Measurements from ENCODE around the gene SLC35G6.
"Not testable (repeated sequence)": the region's sequence is repeated elsewhere in the genome, so short reads cannot be mapped to it uniquely, and the experiment has no call there.

The SLC35G6 gene

GRCh38 chr17:7460850-7461660 is 20.2 kb upstream of the SLC35G6 start:
- no peak for DNase-seq

GRCh38 chr17:7462474-7463371 is 18.5 kb upstream of the SLC35G6 start:
- no peak for DNase-seq

GRCh38 chr17:7463372-7463846 is 17.8 kb upstream of the SLC35G6 start:
- no peak for DNase-seq

- DNase-seq = no peak
Measured at GRCh38 chr17:7464081-7464480, 17.2 kb upstream of the SLC35G6 start.

- DNase-seq = no peak
Measured at GRCh38 chr17:7465597-7466275, 15.5 kb upstream of the SLC35G6 start.

GRCh38 chr17:7466318-7466638 is 15.0 kb upstream of the SLC35G6 start:
- DNase-seq = no peak

GRCh38 chr17:7466639-7467341 is 14.5 kb upstream of the SLC35G6 start:
- no peak for DNase-seq

GRCh38 chr17:7467498-7467897 is 13.7 kb upstream of the SLC35G6 start:
- no peak for DNase-seq

GRCh38 chr17:7468290-7468689 is 13.0 kb upstream of the SLC35G6 start:
- DNase-seq = no peak

- DNase-seq = no peak
Measured at GRCh38 chr17:7468804-7469389, 12.3 kb upstream of the SLC35G6 start.

- not testable (repeated sequence) for DNase-seq
Measured at GRCh38 chr17:7469843-7470242, 11.4 kb upstream of the SLC35G6 start.

GRCh38 chr17:7470457-7470973 is 10.7 kb upstream of the SLC35G6 start:
- not testable (repeated sequence) for DNase-seq

- DNase-seq = no peak
Measured at GRCh38 chr17:7471729-7472128, 9.5 kb upstream of the SLC35G6 start.

- DNase-seq = not testable (repeated sequence)
Measured at GRCh38 chr17:7474767-7475166, 6.5 kb upstream of the SLC35G6 start.

- DNase-seq = no peak
Measured at GRCh38 chr17:7475764-7476422, 5.4 kb upstream of the SLC35G6 start.

GRCh38 chr17:7476494-7476893 is 4.8 kb upstream of the SLC35G6 start:
- no peak for DNase-seq

GRCh38 chr17:7476951-7477350 is 4.3 kb upstream of the SLC35G6 start:
- no peak for DNase-seq

- no peak for DNase-seq
Measured at GRCh38 chr17:7477392-7478275, 3.6 kb upstream of the SLC35G6 start.

GRCh38 chr17:7478276-7479212 is 2.7 kb upstream of the SLC35G6 start:
- no peak for DNase-seq

Measured in NCI-H774 (cell line).